K562 (cell line): ENCODE results near the gene NRIP2. TPM values are rescaled to one million over a fixed set of nuclear protein-coding genes. Genes with fewer than 3 reads are reported as not detected.

ENCODE experiments used
- BACH1 ChIP-seq: fragments of 200-800 bp; sonication (Bioruptor generic); IDR thresholded peaks from 2 replicates; pipeline ENCODE4 v1.6.1; 2016; ENCODE audit warnings: missing genetic modification characterization, missing compliant biosample characterization
- CHCHD3 ChIP-seq: fragments of 250-450 bp; sonication (Bioruptor Pico); IDR thresholded peaks from 2 replicates; pipeline ENCODE4 v2.1.2; 2022; ENCODE audit warnings: mild to moderate bottlenecking
- CREB3L1 ChIP-seq: fragments of 450-650 bp; IDR thresholded peaks from 2 replicates; pipeline ENCODE4 v1.6.1; 2014; ENCODE audit warnings: low read depth, mild to moderate bottlenecking, moderate library complexity, borderline replicate concordance
- E2F5 ChIP-seq: sonication (generic); formaldehyde crosslinking; IDR thresholded peaks from 2 replicates; pipeline ENCODE4 v1.8.0; 2022; ENCODE audit warnings: mild to moderate bottlenecking, missing genetic modification reagents
- MBD2 ChIP-seq: sonication (generic); IDR thresholded peaks from 2 replicates; pipeline ENCODE4 v1.6.1; 2016; ENCODE audit warnings: low read depth, borderline replicate concordance
- MIER1 ChIP-seq: fragments of 450-650 bp; IDR thresholded peaks from 2 replicates; pipeline ENCODE4 v1.6.1; 2016; ENCODE audit warnings: antibody characterized with exemption, mild to moderate bottlenecking, low read depth
- RBFOX2 ChIP-seq: fragments of 200-400 bp; formaldehyde crosslinking; IDR thresholded peaks from 2 replicates; pipeline ENCODE4 v1.6.1; 2017; ENCODE audit warnings: low read depth, mild to moderate bottlenecking, low read length, moderate library complexity
- RBM14 ChIP-seq: fragments of 200-400 bp; formaldehyde crosslinking; IDR thresholded peaks from 2 replicates; pipeline ENCODE4 v1.6.1; 2018; ENCODE audit warnings: low read depth, mild to moderate bottlenecking, low read length, moderate library complexity, borderline replicate concordance; ENCODE audit not compliant: insufficient read depth
- RBM25 ChIP-seq: fragments of 200-400 bp; formaldehyde crosslinking; IDR thresholded peaks from 2 replicates; pipeline ENCODE4 v1.6.1; 2018; ENCODE audit warnings: low read length, low read depth, moderate library complexity; ENCODE audit not compliant: severe bottlenecking
- SOX6 ChIP-seq: fragments of 450-650 bp; IDR thresholded peaks from 2 replicates; pipeline ENCODE4 v1.6.1; 2014; ENCODE audit warnings: mild to moderate bottlenecking
- TAF1 ChIP-seq: IDR thresholded peaks from 2 replicates; pipeline ENCODE4 v1.6.1; 2011; ENCODE audit warnings: mild to moderate bottlenecking, low read length, moderate library complexity; ENCODE audit not compliant: insufficient read depth, control insufficient read depth, severe bottlenecking; ENCODE audit errors: extremely low read depth
- TCFL5 ChIP-seq: fragments of 250-450 bp; sonication (Bioruptor Pico); conservative IDR thresholded peaks from 2 replicates; pipeline ENCODE4 v1.6.1; 2021; ENCODE audit warnings: mild to moderate bottlenecking, moderate library complexity, matching md5 sums
- YBX1 ChIP-seq: fragments of 450-650 bp; IDR thresholded peaks from 2 replicates; pipeline ENCODE4 v1.7.1; 2016; ENCODE audit warnings: mild to moderate bottlenecking
- ZBTB7A ChIP-seq: IDR thresholded peaks from 2 replicates; pipeline ENCODE4 v1.6.1; 2011; ENCODE audit warnings: low read depth, mild to moderate bottlenecking, low read length, moderate library complexity, borderline replicate concordance; ENCODE audit not compliant: control insufficient read depth
- ZKSCAN1 ChIP-seq: fragments of 150-350 bp; IDR thresholded peaks from 2 replicates; pipeline ENCODE4 v1.6.1; 2016; ENCODE audit warnings: low read depth, low read length
- ZNF12 ChIP-seq: sonication (generic); formaldehyde crosslinking; IDR thresholded peaks from 2 replicates; pipeline ENCODE4 v1.4.0; 2020; ENCODE audit warnings: mild to moderate bottlenecking, missing genetic modification reagents
- ZNF174 ChIP-seq: fragments of 250-450 bp; sonication (Bioruptor Pico); IDR thresholded peaks from 2 replicates; pipeline ENCODE4 v1.4.0; 2020; ENCODE audit warnings: mild to moderate bottlenecking
- ZNF79 ChIP-seq: fragments of 250-450 bp; sonication (Bioruptor Pico); IDR thresholded peaks from 2 replicates; pipeline ENCODE4 v1.4.0; 2020; ENCODE audit warnings: low read depth, mild to moderate bottlenecking, moderate library complexity
- polyA plus RNA-seq, 8 experiments: library from polyadenylated mRNA; depleted of rRNA in 4 of 8; stranded (reverse) in 5 of 8; unstranded in 3 of 8; fragments of >200 nt; fragmentation: Nextera tagmentation in 2 of 8; fragmentation: Illumina TruSeq in 1 of 8; extraction: Ambion mirVana in 2 of 8; extraction: Trizol in 1 of 8; gene quantifications; 2 replicates each; pipeline versions ENCODE4 v1.2.1 to v1.2.3, GENCODE V29; 2011 to 2014; ENCODE audit warnings: inconsistent platforms in 1 of 8, missing spikeins in 1 of 8
- total RNA-seq, 7 experiments: library from RNA; depleted of rRNA in 6 of 7; stranded (reverse); fragments of >200 nt in 6 of 7; fragmentation: Illumina TruSeq in 2 of 7; extraction: Trizol in 2 of 7; gene quantifications; 2 replicates each; pipeline versions ENCODE4 v1.2.1 to v1.2.3, GENCODE V29; 2011 to 2021; ENCODE audit warnings: low replicate concordance in 1 of 7
- TF ChIP-seq, protein P1 (sequence below), 2 experiments: fragments of 450-650 bp in 1 of 2; sonication (generic) in 1 of 2; formaldehyde crosslinking in 1 of 2; IDR thresholded peaks in 1 of 2; conservative IDR thresholded peaks in 1 of 2; 2 replicates each; pipeline versions ENCODE4 v1.6.1 to v1.8.1; 2016 to 2023; ENCODE audit warnings: mild to moderate bottlenecking in 2 of 2, moderate library complexity in 2 of 2, inconsistent platforms in 1 of 2, missing genetic modification reagents in 1 of 2
- TF ChIP-seq, protein P2 (sequence below): fragments of 200-800 bp; sonication (Bioruptor generic); IDR thresholded peaks from 2 replicates; pipeline ENCODE4 v1.6.1; 2017; ENCODE audit warnings: missing genetic modification characterization, missing compliant biosample characterization
- TF ChIP-seq, protein P3 (sequence below): fragments of 250-450 bp; sonication (Bioruptor Pico); IDR thresholded peaks from 2 replicates; pipeline ENCODE4 v1.8.0; 2022; ENCODE audit warnings: inconsistent platforms, mild to moderate bottlenecking, moderate library complexity, borderline replicate concordance

Gene NRIP2
- total and polyA plus RNA-seq, 9 of the 15 experiments (the other 6 are each of a cell fraction or from before 2014, with no cell fraction given): 0.07 to 0.10 TPM; not detected in 7

GRCh38 chr12:2795291-2796186 is 39.3 kb downstream of the NRIP2 start (continued):
- TF ChIP-seq CREB3L1 (no peak), SOX6 (no peak), MIER1 (no peak), YBX1 (no peak), MBD2 (no peak), ZNF174 (no peak), ZBTB7A (peak; percentile 73; the same call in 1 of the 2 replicates), RBFOX2 (peak; percentile 63), E2F5 (CRISPR knock-in tag) (no peak), RBM14 (no peak), TCFL5 (CRISPR knock-in tag) (no peak), ZNF12 (CRISPR knock-in tag) (no peak), ZKSCAN1 (no peak), ZNF79 (CRISPR knock-in tag) (no peak), TAF1 (no peak), CHCHD3 (CRISPR knock-in tag) (no peak), BACH1 (tag) (no peak), RBM25 (no peak)
- TF ChIP-seq, protein P1, sequence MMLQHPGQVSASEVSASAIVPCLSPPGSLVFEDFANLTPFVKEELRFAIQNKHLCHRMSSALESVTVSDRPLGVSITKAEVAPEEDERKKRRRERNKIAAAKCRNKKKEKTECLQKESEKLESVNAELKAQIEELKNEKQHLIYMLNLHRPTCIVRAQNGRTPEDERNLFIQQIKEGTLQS (IDR thresholded peaks at IDR 0.05): no peak
- TF ChIP-seq, protein P1 (CRISPR knock-in tag; conservative IDR thresholded peaks at IDR 0.05): no peak
- TF ChIP-seq, protein P2, sequence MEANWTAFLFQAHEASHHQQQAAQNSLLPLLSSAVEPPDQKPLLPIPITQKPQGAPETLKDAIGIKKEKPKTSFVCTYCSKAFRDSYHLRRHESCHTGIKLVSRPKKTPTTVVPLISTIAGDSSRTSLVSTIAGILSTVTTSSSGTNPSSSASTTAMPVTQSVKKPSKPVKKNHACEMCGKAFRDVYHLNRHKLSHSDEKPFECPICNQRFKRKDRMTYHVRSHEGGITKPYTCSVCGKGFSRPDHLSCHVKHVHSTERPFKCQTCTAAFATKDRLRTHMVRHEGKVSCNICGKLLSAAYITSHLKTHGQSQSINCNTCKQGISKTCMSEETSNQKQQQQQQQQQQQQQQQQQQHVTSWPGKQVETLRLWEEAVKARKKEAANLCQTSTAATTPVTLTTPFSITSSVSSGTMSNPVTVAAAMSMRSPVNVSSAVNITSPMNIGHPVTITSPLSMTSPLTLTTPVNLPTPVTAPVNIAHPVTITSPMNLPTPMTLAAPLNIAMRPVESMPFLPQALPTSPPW: peak; percentile 95
- TF ChIP-seq, protein P3, sequence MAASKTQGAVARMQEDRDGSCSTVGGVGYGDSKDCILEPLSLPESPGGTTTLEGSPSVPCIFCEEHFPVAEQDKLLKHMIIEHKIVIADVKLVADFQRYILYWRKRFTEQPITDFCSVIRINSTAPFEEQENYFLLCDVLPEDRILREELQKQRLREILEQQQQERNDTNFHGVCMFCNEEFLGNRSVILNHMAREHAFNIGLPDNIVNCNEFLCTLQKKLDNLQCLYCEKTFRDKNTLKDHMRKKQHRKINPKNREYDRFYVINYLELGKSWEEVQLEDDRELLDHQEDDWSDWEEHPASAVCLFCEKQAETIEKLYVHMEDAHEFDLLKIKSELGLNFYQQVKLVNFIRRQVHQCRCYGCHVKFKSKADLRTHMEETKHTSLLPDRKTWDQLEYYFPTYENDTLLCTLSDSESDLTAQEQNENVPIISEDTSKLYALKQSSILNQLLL (CRISPR knock-in tag): no peak
